Stimulated activated CD8-positive, alpha-beta memory T cell treated with anti-CD3 and anti-CD28 coated beads, Interleukin-4, amount 100 ng/mL, for 1 hour (primary cell): ENCODE results near the gene COA4.

ENCODE experiments used
- DNase-seq, 2 donors: peaks; one replicate each; pipeline ENCODE4 v3.0.0-alpha.2; 2020; ENCODE audit warnings: low read depth in 2 of 2, low spot score in 1 of 2

Gene COA4

GRCh38 chr11:73866095-73866579, 10.5 kb downstream of the COA4 start:
- DNase-seq: no peak

DNA sequence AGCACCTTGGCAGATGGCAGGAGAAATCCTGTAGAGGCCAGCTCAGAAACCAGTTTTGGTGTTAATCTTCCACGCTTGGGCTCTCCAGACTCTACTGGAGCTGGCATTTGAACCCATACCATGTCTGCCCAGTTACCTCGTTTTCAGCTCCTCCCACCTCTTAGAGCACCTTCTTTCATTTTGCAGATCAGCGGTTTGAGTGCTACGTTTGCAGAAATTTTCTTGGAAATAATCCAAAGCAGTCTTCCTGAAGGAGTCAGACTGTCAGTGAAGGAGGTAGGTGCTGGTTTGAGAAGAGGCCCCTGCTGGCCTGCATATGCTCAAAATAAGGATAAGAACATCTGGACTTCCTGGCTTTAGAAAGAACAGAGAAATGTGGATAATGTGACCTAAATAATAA, 13.7 kb downstream of the COA4 start:
- DNase-seq: no peak

DNA sequence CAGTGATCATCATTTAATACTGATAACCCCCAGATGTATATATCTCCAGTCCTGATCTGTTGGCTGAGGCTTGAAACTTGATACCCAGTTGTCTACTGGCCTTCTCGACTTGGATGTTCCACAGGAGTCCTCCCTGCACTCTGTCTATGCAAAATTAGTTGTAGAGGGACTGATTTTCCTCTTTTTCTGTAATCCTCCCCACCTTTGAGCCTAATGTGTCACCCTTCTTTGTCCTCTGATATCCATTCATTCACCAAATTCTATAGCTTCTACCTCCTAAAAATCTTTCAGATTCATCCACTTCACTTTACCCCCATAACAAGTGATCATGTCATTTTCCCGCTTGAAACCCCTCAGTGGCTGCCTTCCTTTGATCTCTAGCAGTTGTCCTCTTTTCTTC, 16.4 kb downstream of the COA4 start:
- no peak for DNase-seq

- no peak for DNase-seq
Observed at GRCh38 chr11:73859671-73860070, 17.0 kb downstream of the COA4 start.

GRCh38 chr11:73856031-73856567, 20.5 kb downstream of the COA4 start:
- no peak for DNase-seq

- no peak for DNase-seq
Observed at GRCh38 chr11:73854680-73855079, 22.0 kb downstream of the COA4 start.

DNA sequence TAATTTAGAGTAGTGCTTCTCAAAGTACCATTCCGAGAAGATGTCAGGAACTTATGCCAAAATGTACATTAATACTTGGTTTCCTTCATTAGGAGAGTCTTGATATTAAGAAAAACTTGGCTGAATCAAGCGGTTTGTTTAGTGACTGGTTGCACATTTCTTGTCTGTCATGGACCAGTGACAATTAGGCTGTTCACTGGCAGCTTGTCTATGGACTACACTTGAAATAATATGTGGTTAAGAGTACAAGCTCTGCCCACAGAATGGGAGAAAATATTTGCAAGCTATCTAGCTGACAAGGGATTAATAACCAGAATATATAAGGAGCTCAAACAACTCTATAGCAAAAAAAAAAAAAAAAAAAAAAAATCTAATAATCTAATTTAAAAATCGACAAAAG, 24.6 kb downstream of the COA4 start:
- DNase-seq: no peak

- DNase-seq: no peak
Observed at GRCh38 chr11:73851046-73851764, 25.4 kb downstream of the COA4 start.

GRCh38 chr11:73839123-73839457, 37.6 kb downstream of the COA4 start:
- no peak for DNase-seq

DNA sequence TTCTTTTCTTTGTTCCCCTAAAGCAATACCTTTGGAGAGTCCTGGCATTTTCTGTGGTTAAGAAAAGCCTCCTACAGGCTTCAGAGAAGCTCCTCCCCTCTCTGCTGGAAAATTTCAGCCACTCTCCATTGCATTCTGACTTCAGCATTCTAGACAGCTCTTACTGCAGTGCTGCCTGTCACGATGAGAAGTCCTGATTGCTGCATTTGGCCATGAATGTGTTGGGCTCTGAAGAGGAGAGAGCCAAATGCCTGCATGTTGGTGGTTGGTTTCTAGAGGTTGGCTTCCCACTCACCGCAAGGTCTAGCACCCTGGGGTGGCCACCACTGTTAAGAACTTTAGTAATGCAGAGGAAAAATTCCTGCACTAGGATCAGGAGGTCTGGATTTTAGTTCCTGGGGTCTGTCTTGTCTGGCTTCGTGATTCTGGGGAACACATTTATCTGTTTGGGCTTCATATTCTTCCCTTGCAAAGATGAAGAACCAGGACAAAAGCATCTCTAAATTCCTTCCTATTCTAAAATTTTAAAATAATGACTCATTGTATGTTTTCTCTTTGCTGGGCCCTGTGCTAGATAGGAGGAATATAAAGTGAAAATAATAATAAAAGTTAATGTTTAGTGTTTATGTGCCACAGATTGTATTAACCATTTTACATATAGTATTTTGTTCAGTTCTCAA, 38.1 kb downstream of the COA4 start:
- no peak for DNase-seq

DNA sequence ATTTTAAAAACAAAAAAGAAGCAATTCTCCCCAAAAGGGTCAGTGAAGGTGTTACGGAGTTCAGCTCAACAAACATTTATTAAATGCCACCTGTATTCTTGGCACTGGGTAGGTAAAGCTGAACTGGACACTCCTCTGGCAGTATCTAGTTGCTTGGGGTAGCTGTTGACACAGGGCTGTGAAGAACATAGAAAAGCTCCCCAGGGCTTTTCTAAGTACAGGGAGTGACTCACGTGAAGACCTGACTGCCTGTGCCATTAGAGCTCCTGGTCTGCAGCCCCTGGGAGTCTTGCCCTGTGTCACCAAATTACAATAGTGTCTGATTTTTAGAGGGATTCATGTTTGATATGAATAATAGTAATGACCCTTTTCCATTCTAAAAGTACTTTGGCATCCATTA, 43.6 kb downstream of the COA4 start:
- DNase-seq: no peak

DNA sequence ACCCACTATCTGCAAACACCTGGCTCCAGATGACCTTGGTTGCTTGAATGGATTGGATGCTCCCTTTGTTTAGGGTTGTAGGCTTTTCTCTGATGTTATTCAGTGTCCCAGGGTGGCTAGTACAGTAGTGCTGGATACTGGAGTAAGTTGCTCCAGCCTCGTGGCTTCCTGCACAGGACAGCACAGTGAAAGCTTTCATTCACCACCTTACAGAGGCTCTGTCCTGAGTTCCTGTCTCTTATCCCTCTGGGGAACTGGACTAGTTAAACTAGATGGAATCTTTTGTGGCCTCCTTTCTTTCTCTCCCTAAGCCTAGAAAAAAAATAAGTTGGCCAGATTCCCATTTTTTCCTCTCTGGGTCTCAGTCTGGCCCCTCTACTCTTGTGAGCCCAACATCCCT, 46.4 kb downstream of the COA4 start:
- DNase-seq: no peak
